NCI-H2196 (cell line): ENCODE measurements around the gene CASP9.
"Not testable (repeated sequence)": the region's sequence is repeated elsewhere in the genome, so short reads cannot be mapped to it uniquely, and the experiment has no call there.

Experiments used
- DNase-seq: peaks from one replicate; lab custom pipeline; 2025; ENCODE audit not compliant: unreplicated experiment; lab: John Stamatoyannopoulos, UW

CASP9 gene

DNA sequence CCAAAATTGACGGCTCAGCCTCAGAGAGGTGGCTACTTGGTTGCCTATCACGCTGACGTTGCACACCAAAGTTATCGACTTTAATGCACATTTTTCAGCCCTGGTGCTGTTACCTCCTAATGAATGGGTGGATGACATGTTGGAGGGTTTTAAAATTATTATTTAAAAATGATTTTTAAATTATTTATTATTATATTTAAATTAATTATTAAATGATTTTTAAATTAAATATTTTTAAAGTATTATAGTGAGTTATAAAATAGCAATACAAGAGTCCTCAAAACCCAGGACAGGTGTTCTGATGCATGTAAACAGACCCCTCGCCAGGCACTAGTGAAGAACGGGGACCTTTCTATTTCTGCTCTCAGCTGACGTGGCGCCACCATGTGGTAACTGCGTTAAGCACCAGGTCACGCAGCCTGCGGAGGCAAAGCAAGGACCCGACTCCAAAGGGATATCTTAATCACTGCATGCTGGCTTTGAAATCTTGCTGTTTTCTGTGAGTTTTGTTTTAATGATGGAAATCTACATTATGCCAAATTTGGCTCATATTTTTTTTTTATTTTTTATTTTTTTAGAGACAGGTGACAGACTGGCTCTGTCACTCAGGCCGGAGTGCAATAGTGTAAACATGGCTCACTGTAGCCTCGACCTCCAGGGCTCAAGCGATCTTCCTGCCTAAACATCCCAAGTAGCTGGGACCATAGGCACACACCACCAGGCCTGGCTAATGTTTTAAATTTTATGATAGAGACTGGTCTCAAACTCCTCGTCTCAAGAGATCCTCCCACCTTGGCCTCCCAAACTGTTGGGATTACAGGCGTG lies 22.6 kb downstream of the CASP9 start:
- peak; percentile 81 for DNase-seq

DNA sequence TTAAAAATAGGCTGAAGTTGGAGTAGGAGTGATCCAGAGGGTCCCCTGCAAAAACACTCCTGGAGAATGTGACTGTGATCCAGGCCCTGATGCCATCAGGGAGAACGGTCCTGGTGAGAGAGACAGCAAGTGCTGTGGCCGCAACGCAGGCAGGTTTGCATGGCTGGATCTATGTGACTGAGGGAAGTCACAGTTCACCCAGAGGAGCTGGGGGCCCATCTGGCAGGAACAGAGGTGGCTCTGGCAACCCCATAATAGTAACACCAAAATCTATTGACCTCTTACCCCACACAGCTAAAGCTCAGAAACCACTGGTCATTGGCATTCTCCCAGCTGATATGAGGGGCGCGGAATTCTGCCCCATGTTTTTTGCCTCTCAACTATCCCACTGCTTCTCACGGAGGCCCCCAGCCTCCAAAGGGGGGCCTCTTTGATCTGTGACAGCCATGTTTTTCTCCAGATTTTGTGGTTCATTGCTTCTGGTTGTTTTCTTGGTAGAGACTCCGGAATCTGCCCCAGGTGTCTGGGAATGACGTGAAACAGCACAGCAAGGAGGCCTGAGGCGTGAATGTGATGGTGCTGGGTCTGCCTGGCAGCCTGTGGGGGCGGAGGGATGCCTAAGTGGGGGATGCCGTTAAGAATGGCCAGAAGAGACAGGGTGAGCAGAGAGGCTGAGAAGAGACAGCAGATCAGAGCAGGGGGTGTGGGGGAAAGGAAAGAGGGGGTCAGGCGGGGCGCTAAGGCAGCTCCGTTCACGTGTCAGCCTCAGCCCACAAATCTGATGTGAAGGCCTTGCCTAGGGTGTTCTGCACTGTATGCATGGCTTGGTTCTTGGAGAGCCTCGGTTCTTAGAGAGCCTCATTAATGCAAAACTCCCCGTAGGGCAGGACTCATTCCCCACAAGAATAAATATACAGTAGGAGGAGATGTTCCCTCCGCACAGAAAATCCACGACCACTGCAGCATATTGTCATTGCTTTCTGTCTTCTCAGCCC lies 23.5 kb downstream of the CASP9 start:
- DNase-seq = no peak

DNA sequence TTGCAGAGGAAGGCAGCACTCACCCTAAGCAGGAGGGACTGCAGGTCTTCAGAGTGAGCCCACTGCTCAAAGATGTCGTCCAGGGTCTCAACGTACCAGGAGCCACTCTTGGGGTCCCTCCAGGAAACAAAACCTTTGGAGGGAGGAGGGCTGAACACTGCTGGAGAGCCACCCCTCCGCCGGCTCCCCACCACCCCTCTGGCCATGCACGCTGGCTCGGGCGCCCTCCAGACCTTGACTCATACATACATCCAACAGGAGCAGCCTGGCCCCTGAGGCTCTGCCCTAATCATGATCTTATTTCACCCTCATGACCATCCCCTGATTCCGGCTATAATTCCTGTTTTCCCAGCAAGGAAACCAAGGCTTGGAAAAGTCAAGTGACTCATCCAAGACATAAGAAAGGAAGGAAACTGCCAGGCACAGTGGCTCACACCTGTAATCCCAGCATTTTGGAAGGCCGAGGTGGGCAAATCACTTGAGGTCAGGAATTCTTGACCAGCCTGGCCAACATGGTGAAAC lies 30.1 kb downstream of the CASP9 start:
- no peak for DNase-seq

DNA sequence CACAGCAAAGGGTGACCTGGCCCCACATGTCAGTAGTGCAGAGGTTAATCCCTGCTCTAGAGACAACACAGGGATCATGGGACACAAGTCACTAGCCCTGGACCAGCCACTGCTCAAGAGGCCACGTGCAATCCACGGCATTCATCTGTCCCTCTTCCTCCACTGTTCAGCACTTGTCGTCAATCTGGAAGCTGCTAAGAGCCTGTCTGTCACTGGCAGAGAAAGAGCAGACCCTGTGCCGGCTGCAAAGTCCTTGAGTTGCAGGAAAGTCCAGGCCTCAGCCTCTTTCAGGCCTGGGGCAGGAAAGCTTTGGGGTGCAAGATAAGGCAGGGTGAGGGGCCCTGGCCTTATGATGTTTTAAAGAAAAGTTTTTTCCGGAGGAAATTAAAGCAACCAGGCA lies 31.4 kb downstream of the CASP9 start:
- no peak for DNase-seq

DNA sequence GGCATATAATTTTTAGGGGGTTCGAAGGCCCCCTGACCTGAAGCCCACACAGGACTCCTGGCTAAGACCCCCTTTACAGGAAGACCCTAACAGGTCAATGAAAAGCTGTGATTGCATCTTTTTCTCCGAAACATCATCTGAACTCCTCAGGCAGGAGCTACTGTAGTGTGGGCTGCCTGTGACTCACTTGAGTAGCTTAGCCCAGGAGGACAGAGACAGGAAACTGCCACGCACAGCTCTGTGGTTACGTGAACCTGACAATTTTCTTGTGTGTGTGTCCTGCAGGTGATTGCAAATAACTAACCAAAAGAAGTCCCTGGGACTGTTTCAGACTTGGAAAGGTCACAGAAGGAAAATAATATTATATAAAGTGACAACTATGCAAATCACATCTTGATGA lies 33.0 kb downstream of the CASP9 start:
- not testable (repeated sequence) for DNase-seq

DNA sequence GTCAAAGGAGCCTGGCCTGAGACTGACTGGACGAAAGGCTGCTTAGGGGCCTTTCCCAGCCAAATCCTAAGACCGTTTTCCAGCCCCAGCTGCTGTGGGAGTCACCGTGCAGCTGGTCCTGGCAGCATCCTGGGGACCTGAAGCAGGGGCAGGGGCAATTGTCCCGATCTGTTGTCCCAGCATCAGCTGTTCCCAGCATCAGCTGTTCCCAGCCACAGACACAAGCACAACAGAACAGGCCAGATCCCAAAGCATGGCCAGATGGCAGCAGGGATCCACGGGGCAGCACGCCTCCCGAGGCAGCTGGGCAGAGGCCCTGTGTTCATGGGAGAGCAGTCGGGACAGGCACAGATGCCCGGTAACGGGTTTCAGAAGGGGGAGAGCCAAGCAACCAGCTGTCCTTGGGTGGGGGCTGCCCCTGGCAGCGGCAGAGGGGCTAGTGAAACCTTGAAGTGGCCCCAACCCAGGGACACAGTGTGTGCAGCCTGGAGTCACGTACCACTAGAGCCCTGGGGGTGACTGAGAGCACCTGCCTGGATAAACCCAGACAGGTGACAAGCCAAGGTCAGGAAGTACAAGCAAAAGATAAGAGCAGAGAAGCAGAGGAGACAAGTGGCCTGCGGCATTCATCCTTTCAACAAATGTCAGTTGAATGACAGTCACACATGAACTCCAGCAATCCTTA lies 34.8 kb downstream of the CASP9 start:
- no peak for DNase-seq

DNA sequence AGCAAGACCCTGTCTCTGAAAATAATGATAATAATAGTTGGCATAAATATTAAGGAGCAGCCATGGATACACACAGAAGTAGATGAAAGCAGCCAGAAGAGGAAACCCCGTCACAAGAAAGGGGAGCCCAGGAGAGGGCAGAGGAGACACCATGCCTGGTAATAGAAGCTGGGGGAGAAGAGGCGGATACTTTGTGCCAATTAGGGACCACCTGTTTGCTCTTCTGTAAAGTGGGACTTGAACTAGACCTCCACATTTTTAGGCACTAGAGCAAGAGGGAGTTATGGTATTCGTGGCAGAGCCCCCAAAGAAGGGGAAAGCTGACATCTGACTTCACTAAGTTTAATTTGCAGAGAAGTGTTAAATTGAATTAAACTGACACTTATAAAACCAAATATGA lies 35.6 kb downstream of the CASP9 start:
- DNase-seq = no peak

DNA sequence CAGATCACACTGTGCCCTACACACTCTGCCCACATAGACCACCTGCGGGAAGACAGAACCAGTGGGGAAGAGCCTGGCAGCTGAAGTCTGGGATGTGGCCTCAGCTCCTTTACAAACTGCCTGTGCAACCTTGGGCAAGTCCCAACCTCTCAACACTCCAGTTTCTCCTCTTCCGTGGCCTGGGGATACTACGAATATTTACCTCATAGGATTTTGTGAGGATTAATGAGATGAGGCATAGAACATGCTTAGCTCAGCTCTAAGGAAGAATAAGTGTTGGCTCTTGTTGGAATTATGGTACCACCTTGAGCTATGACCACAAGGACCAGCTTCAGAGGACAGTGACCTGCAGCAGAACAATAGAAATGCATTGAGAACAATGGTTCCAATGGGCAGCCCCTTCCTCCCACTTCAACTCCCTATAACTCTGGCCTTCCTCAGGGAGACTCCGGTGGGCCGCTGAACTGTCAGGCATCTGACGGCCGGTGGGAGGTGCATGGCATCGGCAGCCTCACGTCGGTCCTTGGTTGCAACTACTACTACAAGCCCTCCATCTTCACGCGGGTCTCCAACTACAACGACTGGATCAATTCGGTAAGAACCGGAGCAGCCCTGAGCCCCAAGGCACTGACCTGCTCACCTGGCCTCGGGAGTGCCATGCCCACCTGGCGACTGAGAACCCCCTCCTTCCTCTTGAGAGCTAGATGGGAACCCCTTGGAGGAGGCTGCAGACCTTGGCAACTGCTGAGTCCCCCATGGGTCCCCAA lies 37.0 kb downstream of the CASP9 start:
- not testable (repeated sequence) for DNase-seq

DNA sequence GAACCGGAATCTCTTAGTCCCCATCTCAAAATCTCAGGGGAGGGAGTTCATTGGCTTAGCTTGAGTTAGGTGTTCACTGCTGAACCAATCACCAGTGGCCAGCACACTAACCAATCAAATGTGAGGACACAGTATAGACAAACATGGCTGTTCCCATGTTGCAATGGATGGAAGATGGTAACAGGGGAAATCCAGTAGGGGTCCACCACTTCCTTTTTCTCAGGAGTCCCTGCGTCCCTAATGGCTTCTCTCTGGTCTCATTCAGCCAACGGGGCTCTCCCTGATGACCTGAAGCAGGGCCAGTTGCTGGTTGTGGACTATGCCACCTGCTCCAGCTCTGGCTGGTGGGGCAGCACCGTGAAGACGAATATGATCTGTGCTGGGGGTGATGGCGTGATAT lies 38.4 kb downstream of the CASP9 start:
- DNase-seq = no peak

DNA sequence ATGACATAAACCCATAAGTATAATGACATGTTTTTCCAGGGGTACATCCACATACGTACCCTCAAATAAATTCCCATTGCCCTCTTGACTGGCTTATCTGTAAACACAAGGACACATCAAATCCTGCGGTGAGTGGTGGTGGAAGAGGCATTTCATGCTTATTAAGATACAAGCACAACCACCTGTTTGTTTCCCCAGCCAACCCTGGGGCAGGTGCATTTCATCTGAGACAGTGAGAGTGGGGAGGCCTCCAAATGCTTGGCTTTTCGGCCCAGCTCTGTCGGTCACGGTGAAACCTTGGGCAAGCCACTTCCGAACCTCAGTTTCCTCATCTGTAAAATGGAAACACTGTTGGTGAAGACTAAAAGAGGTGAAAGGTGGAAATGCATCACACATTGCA lies 39.6 kb downstream of the CASP9 start:
- not testable (repeated sequence) for DNase-seq

DNA sequence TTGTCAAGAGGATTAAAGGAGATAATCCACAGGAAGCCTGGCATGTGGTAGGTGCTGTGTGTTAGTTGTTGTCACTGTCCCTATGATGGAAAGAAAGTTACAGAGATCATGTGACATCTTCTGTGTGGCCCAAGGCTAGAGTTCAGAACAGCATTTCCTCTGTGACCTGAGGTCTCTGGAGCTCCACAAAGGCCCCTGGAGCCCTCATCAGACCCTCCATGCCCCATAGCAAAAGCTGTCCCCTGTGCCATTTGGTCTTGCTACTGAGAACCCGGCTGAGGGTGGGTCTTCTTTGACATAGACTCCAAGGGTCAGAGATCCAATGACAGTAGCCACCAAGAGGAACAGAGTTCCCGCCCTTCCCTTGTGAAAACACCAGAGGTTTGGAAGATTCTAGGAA lies 40.0 kb downstream of the CASP9 start:
- no peak for DNase-seq

DNA sequence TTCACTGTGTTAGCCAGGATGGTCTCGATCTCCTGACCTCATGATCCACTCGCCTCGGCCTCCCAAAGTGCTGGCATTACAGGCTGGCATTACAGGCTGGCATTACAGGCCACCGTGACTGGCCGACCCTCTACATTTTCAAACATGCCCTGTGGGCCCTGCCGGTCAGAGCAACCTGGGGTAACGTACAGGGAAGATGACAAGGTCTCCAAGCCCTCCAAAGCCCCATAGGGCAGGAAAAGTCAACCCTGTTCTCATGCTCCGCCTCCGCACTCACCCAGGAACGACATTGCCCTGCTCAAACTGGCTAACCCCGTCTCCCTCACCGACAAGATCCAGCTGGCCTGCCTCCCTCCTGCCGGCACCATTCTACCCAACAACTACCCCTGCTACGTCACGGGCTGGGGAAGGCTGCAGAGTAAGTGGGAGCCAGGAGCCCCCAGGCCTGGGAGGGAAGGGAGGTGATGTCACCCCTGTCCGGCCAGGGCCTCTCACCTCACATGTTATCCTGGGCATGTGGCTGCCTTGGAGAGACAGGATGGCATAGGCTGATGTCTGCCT lies 41.0 kb downstream of the CASP9 start:
- not testable (repeated sequence) for DNase-seq

DNA sequence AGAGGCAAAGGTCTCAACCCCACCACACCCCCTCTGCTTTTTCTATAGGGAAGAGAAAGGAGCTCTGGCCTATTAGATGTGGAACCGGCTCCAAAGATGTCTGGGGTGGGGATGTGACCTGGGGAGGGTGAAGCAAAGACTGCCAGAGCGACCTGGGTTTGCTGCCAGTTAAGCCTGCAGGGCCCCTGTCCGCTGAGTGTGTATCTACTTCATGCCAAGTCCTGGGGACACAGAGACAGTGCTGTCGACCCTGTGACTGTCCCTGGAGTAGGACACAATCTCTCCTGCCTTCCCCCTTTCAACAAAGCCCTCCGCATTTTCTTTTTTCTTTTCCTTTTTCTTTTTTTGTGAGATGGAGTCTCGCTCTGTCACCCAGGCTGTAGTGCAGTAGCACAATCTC lies 41.6 kb downstream of the CASP9 start:
- DNase-seq = not testable (repeated sequence)

DNA sequence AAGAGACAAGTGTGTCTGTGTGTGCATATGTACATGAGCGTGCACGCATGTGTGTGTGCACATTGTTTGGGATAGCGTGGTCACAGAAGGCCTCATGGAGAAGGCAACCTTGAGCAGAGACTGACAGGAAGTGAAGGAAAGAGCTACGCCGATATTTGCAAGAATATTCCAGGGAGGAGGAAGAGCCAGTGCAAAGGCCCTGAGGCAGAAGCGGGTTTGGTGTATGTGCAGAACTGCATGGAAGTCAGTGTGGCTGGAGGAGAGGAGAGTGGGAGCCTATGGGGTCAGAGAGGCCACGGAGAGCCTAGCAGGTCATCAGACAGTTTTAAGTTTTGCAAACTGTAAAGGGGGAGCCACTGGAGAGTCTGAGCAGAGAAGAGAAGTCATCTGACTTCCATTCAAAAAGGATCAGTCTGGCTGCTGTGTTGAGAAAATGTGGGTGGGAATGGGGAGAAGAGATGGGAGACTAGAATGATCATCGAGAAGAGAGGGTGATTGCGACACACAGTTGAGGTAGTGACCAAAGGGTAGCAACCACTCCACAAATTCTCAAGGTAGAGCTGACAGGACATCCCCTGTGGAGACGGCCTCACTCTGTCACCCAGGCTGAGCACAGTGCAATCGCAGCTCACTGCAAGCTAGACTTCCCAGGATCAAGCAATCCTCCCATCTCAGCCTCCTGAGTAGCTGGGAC lies 44.2 kb downstream of the CASP9 start:
- no peak for DNase-seq

DNA sequence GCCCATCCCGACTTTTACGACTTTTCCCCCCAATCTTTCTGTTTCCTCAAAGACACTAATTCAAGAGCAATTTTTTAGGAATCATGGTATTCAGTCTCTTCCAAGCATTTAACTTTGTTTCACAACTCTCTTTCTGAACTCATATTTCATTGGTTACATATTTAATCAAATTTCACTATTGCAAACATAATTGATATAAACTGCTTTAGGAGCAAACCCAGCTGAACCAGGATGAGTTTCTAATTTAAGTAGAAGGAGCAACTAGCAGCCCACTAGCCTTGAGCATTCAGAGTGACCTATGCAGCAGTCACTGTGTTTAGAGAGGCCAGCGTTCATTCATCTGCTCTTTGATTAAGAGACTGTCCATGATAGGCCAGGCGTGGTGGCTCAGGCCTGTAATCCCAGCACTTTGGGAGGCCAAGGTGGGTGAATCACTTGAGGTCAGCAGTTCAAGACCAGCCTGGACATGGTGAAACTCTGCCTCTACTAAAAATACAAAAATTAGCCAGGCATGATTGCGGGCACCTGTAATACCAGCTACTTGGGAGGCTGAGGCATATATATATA lies 46.3 kb downstream of the CASP9 start:
- DNase-seq = no peak

DNA sequence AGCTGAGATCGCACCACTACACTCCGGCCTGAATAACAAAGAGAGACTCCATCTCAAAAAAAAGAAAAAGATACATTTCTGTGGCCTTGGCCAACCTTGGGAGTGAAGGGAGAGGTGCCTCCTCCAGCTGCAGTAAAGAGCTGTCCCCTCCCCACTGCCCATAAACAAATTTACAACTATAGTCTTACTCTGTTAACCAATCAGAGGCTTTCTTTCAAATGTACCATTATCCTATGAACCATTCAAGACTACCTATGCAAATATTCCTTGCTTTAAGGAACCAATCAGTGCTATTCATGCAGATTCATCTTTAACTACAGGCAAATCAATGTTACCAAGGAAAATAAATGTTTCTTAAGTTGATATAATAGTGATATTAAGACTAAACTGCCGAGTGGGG lies 47.1 kb downstream of the CASP9 start:
- DNase-seq = no peak

DNA sequence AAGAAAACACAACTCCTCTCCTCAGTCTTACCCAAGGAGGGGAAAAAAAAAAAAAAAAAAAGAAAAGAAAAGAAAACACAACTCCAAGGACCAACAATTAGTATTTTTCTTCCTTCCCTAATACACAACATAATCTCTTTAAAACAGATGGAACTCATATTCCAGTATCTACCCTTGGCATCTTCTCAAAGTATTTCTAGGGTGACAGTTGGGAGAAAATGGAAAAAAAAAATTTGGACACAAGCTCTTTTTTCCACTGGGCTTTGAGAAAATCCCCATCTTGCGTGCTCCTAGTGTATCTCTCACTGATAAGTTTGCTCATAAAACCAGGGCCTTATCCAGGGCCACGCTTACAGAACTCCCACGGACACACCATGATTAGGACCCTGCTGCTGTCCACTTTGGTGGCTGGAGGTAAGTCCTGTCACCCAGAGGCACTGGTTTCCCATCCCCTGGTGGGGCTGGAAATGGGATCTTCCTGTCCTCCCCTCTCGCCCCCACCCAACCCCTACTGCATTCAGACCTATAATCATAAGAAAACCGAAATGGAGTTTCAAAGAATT lies 48.2 kb downstream of the CASP9 start, which contains the start of gene CELA2B:
Gene CELA2B, plus strand, starts transcription at position 353 of the 563 bp plus-strand sequence. Its CDS starts 22 bp downstream, at position 375.
- DNase-seq = no peak

DNA sequence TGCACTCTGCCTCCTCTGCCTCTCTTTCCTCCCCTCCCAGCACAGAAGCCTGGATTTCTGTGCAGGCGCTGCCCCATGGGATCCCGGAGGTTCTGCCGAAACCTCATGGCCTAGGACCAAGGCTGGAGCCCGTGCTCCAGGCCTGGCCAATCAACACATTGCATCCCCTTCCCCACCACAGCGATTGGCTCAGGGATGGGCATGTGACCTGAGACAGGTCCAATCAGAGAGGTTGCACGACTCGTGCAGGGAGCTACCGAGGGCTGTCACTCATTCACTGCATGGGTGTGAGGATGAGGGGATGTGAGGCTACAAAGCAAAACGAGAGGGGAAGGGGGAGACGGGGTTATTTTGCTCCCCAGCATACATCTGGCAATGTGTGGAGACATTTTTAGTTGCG lies 51.4 kb downstream of the CASP9 start:
- DNase-seq = no peak

DNA sequence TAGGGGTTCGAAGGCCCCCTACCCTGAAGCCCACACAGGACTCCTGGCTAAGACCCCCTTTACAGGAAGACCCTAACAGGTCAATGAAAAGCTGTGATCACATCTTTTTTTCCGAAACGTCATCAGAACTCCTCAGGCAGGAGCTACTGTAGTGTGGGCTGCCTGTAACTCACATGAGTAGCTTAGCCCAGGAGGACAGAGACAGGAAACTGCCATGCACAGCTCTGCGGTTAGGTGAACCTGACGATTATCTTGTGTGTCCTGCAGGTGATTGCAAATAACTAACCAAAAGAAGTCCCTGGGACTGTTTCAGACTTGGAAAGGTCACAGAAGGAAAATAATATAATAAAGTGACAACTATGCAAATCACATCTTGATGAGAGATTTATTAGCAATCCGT lies 52.3 kb downstream of the CASP9 start:
- not testable (repeated sequence) for DNase-seq
